Activated CD4-positive, alpha-beta T cell treated with anti-CD3 and anti-CD28 coated beads, Interleukin-2, amount 10 ng/mL, durations not matched to agents 7 days and 5 days (primary cell): ENCODE results near the gene TRIM45. TPM values are rescaled to one million over a fixed set of nuclear protein-coding genes. Genes with fewer than 3 reads are reported as not detected.

Source experiments
- CTCF ChIA-PET: fragments of 350-600 bp; sonication (Branson Sonifier 250); formaldehyde crosslinking; loops from one replicate; lab custom pipeline; 2021; ENCODE audit warnings: antibody characterized with exemption; lab: Charles Lee
- POLR2A ChIA-PET: fragments of 350-600 bp; sonication (Branson Sonifier 250); formaldehyde crosslinking; loops from one replicate; lab custom pipeline; 2021; ENCODE audit warnings: antibody characterized with exemption; lab: Charles Lee
- DNase-seq: peaks from one replicate; pipeline ENCODE4 v3.0.0-alpha.2; 2020
- H3K27ac Mint-ChIP-seq: one replicate; pipeline ENCODE4 v1.8.0; 2021; ENCODE audit warnings: mild to moderate bottlenecking, moderate library complexity, mixed read lengths
- H3K27me3 Mint-ChIP-seq: one replicate; pipeline ENCODE4 v1.8.0; 2021; ENCODE audit warnings: mixed read lengths
- H3K36me3 Mint-ChIP-seq: one replicate; pipeline ENCODE4 v1.8.0; 2021; ENCODE audit warnings: low read depth, mixed read lengths
- H3K4me1 Mint-ChIP-seq: one replicate; pipeline ENCODE4 v1.8.0; 2021; ENCODE audit warnings: mixed read lengths
- H3K4me3 Mint-ChIP-seq: one replicate; pipeline ENCODE4 v1.8.0; 2021; ENCODE audit warnings: mild to moderate bottlenecking, moderate library complexity, mixed read lengths
- H3K9me3 Mint-ChIP-seq: one replicate; pipeline ENCODE4 v1.8.0; 2021; ENCODE audit warnings: mixed read lengths
- total RNA-seq, 2 experiments: library from RNA; stranded (reverse); gene quantifications; one replicate each; pipeline ENCODE4 v1.2.3, GENCODE V29; 2021

The TRIM45 gene
- total RNA-seq, 2 experiments from 2014 or later: 0.33 to 0.47 TPM

- POLR2A ChIA-PET: no interaction called here
- H3K4me3 Mint-ChIP-seq: no peak overlapping the region
- peaks cover 72% of the 10 kb centered on the region for H3K36me3 Mint-ChIP-seq
- no peak for DNase-seq
- H3K9me3 Mint-ChIP-seq: no peaks in the 10 kb centered on the region
- H3K4me1 Mint-ChIP-seq: peaks cover 23% of the 10 kb centered on the region
- H3K27ac Mint-ChIP-seq: no peak overlapping the region
- CTCF ChIA-PET: interaction anchor here (0.6 to 5.2 kb wide), 6 partner anchors 14 to 551 kb away, joined by 3 to 32 read pairs (median 4); no protein-coding TSS in a partner anchor
- no peaks in the 10 kb centered on the region for H3K27me3 Mint-ChIP-seq
Observed at GRCh38 chr1:117092594-117092993, 29.0 kb downstream of the TRIM45 start.

DNA sequence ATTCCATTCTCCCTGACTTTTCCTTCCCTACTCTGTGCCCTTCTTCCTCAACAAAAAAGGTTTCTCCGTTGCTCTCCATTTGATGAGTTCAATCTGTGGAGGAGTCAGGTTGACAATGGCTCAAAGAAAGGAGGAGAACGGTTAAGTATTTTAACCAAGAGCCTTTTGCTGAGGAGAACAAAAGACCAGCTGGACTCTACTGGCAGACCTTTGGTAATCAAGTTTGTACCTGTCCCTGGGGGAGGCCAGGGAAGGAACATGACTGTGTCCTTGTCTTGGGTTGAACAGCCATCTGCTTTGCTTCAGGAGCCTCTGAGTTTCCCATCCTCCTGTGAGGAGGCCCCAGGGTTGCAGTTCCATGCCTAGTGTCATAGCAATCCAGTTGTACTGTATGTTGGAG lies 31.6 kb downstream of the TRIM45 start:
- Mint-ChIP-seq H3K4me1 (peaks cover 23% of the 10 kb centered on the region), H3K27ac (no peak overlapping the region)

GRCh38 chr1:117087686-117088085 lies 33.9 kb downstream of the TRIM45 start:
- Mint-ChIP-seq H3K4me3 (no peak overlapping the region), H3K27me3 (no peaks in the 10 kb centered on the region), H3K9me3 (no peaks in the 10 kb centered on the region), H3K4me1 (peaks cover 5% of the 10 kb centered on the region), H3K27ac (no peak overlapping the region), H3K36me3 (peaks cover 56% of the 10 kb centered on the region)
- CTCF ChIA-PET: no interaction called here
- no peak for DNase-seq
- POLR2A ChIA-PET: no interaction called here

More for the DNA sequence above, 31.6 kb downstream of the TRIM45 start:
- ChIA-PET POLR2A (interaction anchor here (0.7 kb wide), 1 partner anchor 180 kb away, joined by 7 read pairs; no protein-coding TSS in a partner anchor), CTCF (interaction anchor here (1.1 kb wide), 1 partner anchor 352 kb away, joined by 4 read pairs; no protein-coding TSS in a partner anchor)
- Mint-ChIP-seq H3K27me3 (no peaks in the 10 kb centered on the region), H3K9me3 (no peaks in the 10 kb centered on the region), H3K4me3 (no peak overlapping the region), H3K36me3 (peaks cover 60% of the 10 kb centered on the region)
- no peak for DNase-seq

GRCh38 chr1:117084231-117084630 lies 37.3 kb downstream of the TRIM45 start:
- no peaks in the 10 kb centered on the region for H3K9me3 Mint-ChIP-seq
- POLR2A ChIA-PET: no interaction called here
- peaks cover 49% of the 10 kb centered on the region for H3K36me3 Mint-ChIP-seq
- no peaks in the 10 kb centered on the region for H3K27me3 Mint-ChIP-seq
- no peak for DNase-seq
- H3K4me1 Mint-ChIP-seq: no peaks in the 10 kb centered on the region
- H3K4me3 Mint-ChIP-seq: no peak overlapping the region
- CTCF ChIA-PET: no interaction called here
- H3K27ac Mint-ChIP-seq: no peak overlapping the region

DNA sequence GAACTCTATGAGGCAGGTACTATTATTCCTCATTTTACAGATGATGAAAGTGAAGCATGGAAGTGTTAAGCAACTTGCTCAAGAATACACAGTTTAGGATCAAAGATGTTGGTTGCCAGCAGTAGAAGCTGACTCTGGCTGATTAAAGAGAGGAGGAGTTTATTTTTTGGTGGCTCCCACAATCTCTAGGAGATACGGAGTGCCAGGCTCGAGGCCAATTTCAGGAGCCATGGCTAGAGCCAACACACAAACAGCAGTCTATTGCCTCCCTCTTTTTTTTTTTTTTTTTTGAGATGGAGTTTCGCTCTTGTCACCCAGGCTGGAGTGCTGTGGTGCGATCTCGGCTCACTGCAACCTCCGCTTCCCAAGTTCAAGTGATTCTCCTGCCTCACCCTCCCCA lies 41.8 kb downstream of the TRIM45 start:
- peaks cover 71% of the 10 kb centered on the region for H3K36me3 Mint-ChIP-seq
- no peak overlapping the region for H3K27ac Mint-ChIP-seq
- no peak overlapping the region for H3K4me3 Mint-ChIP-seq
- H3K4me1 Mint-ChIP-seq: peaks cover 5% of the 10 kb centered on the region
- no peaks in the 10 kb centered on the region for H3K9me3 Mint-ChIP-seq
- ChIA-PET CTCF (interaction anchor here (1.1 kb wide), 1 partner anchor 11 kb away, joined by 4 read pairs; no protein-coding TSS in a partner anchor), POLR2A (no interaction called here)
- DNase-seq: no peak
- no peaks in the 10 kb centered on the region for H3K27me3 Mint-ChIP-seq

GRCh38 chr1:117077267-117077666 lies 44.3 kb downstream of the TRIM45 start:
- no peak overlapping the region for H3K4me3 Mint-ChIP-seq
- no peak overlapping the region for H3K27ac Mint-ChIP-seq
- CTCF ChIA-PET: interaction anchor here (2.2 kb wide), 1 partner anchor 9 kb away, joined by 8 read pairs; no protein-coding TSS in a partner anchor
- DNase-seq: no peak
- POLR2A ChIA-PET: interaction anchor here (0.7 kb wide), 1 partner anchor 17 kb away, joined by 3 read pairs; no protein-coding TSS in a partner anchor
- no peaks in the 10 kb centered on the region for H3K9me3 Mint-ChIP-seq
- no peaks in the 10 kb centered on the region for H3K27me3 Mint-ChIP-seq
- H3K4me1 Mint-ChIP-seq: peaks cover 8% of the 10 kb centered on the region
- H3K36me3 Mint-ChIP-seq: peaks cover 67% of the 10 kb centered on the region

GRCh38 chr1:117076648-117077047 lies 44.9 kb downstream of the TRIM45 start:
- H3K4me1 Mint-ChIP-seq: peaks cover 8% of the 10 kb centered on the region
- H3K36me3 Mint-ChIP-seq: peaks cover 68% of the 10 kb centered on the region
- no peak overlapping the region for H3K27ac Mint-ChIP-seq
- DNase-seq: no peak
- POLR2A ChIA-PET: interaction anchor here (0.7 kb wide), 1 partner anchor 16 kb away, joined by 3 read pairs; no protein-coding TSS in a partner anchor
- no peaks in the 10 kb centered on the region for H3K9me3 Mint-ChIP-seq
- CTCF ChIA-PET: interaction anchor here (2.2 kb wide), 1 partner anchor 9 kb away, joined by 8 read pairs; no protein-coding TSS in a partner anchor
- H3K27me3 Mint-ChIP-seq: no peaks in the 10 kb centered on the region
- H3K4me3 Mint-ChIP-seq: no peak overlapping the region

GRCh38 chr1:117070124-117070523 lies 51.4 kb downstream of the TRIM45 start:
- H3K4me3 Mint-ChIP-seq: no peak overlapping the region
- no peak overlapping the region for H3K27ac Mint-ChIP-seq
- ChIA-PET POLR2A (no interaction called here), CTCF (interaction anchor here (3.6 to 5.7 kb wide), 2 partner anchors 10 to 24 kb away, joined by 11 to 32 read pairs; partner anchors contain the start of gene TTF2)
- H3K9me3 Mint-ChIP-seq: no peaks in the 10 kb centered on the region
- no peak for DNase-seq
- peaks cover 27% of the 10 kb centered on the region for H3K4me1 Mint-ChIP-seq
- no peaks in the 10 kb centered on the region for H3K27me3 Mint-ChIP-seq
- H3K36me3 Mint-ChIP-seq: peaks cover 52% of the 10 kb centered on the region

DNA sequence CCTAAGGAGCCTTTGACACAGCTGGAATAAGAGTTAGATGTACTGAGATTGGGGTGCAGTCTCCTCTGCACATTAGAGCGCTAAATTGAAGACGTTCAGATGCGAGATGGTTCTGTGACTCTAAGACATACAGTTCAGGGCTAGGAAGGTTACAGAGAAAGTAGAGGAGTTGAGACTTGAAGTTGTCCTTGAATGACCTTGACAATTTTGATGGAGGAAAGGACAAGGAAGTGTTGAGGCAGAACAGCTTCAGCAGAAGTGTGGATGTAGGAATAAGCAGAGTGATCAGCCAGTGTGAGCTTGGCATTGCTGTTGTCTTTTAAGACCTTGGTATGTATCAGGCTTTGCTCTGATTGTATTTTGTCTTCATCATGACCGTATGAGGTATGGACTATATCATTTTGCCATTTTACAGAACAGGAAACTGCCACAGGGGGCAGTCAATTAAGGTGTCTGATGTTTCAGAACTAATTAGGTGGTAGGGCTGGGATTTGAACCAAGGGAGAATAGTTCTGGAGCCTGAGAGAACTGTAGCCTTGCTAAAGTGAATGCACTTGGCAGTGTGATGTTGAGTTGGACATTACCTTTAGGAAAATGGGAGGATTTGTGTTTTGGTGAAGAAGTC lies 52.2 kb downstream of the TRIM45 start:
- Mint-ChIP-seq H3K27me3 (no peaks in the 10 kb centered on the region), H3K9me3 (no peaks in the 10 kb centered on the region), H3K4me1 (peaks cover 31% of the 10 kb centered on the region), H3K27ac (peak overlapping the region; percentile 22), H3K4me3 (no peak overlapping the region), H3K36me3 (peaks cover 52% of the 10 kb centered on the region)
- CTCF ChIA-PET: interaction anchor here (1.1 to 5.7 kb wide), 4 partner anchors 9 to 53 kb away, joined by 3 to 32 read pairs (median 7); partner anchors contain the start of gene TTF2
- no peak for DNase-seq
- POLR2A ChIA-PET: no interaction called here

GRCh38 chr1:117068580-117068979 lies 53.0 kb downstream of the TRIM45 start:
- H3K4me3 Mint-ChIP-seq: no peak overlapping the region
- CTCF ChIA-PET: interaction anchor here (0.7 to 5.7 kb wide), 8 partner anchors 8 to 95 kb away, joined by 3 to 32 read pairs (median 3); partner anchors contain the start of gene TTF2
- no peaks in the 10 kb centered on the region for H3K27me3 Mint-ChIP-seq
- POLR2A ChIA-PET: no interaction called here
- H3K9me3 Mint-ChIP-seq: no peaks in the 10 kb centered on the region
- peaks cover 38% of the 10 kb centered on the region for H3K4me1 Mint-ChIP-seq
- no peak for DNase-seq
- no peak overlapping the region for H3K27ac Mint-ChIP-seq
- H3K36me3 Mint-ChIP-seq: peaks cover 55% of the 10 kb centered on the region

DNA sequence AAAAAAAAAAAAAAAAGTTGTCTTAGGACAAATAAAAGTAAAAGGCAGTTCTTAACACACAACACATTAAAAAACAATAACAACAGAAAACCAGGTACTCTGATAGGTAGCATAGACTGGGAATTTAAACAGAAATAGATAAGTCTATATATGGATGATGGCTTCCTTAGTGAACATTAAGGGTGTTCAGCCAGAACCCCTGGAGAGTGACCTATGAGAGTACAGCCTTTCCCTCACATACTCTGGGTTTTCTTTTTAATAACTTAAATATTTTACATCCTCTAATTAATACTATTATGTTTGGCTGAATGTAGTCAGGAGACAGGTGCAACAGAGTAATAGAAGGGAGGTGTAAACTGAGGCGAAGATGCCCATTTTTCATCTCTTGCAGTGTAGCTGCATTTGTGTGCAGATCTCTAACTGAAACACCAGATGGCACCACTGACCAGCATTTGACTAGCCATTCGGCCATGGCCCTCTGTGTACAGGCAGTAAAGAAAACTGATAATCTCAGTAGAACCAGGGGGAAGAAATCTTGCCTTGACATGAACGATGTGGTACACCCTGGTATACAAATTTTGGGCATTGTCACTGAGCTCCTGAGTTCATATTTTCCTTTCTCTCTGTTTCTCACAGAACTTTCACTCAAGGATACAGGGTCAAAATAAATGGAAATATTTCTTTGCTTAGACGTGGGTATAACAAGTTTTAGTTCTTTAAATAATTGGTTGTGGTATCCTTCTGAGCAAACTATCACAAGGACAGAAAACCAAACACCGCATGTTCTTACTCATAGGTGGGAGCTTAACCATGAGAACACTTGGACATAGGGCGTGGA lies 53.8 kb downstream of the TRIM45 start:
- Mint-ChIP-seq H3K36me3 (peaks cover 55% of the 10 kb centered on the region), H3K4me1 (peaks cover 44% of the 10 kb centered on the region), H3K4me3 (no peak overlapping the region), H3K27me3 (no peaks in the 10 kb centered on the region), H3K27ac (no peak overlapping the region), H3K9me3 (no peaks in the 10 kb centered on the region)
- ChIA-PET POLR2A (interaction anchor here (0.6 kb wide), 1 partner anchor 226 kb away, joined by 3 read pairs; no protein-coding TSS in a partner anchor), CTCF (interaction anchor here (0.6 to 5.7 kb wide), 8 partner anchors 10 to 95 kb away, joined by 3 to 32 read pairs (median 4); no protein-coding TSS in a partner anchor)
- peak; percentile 49 for DNase-seq

GRCh38 chr1:117066367-117066766 lies 55.2 kb downstream of the TRIM45 start:
- CTCF ChIA-PET: no interaction called here
- H3K9me3 Mint-ChIP-seq: no peaks in the 10 kb centered on the region

More at GRCh38 chr1:117066367-117066766, 55.2 kb downstream of the TRIM45 start:
- Mint-ChIP-seq H3K4me3 (no peak overlapping the region), H3K27ac (no peak overlapping the region), H3K4me1 (peaks cover 57% of the 10 kb centered on the region), H3K27me3 (no peaks in the 10 kb centered on the region), H3K36me3 (peaks cover 63% of the 10 kb centered on the region)
- POLR2A ChIA-PET: no interaction called here
- no peak for DNase-seq
